GM19468 (cell line): ENCODE data around the gene DMXL2.
"Not testable (repeated sequence)": the region's sequence is repeated elsewhere in the genome, so short reads cannot be mapped to it uniquely, and the experiment has no call there.

Source experiments
- ATAC-seq: cut with Tn5 transposase; IDR thresholded peaks from one replicate; pipeline ENCODE4 v1.9.1; 2021; ENCODE audit warnings: mild to moderate bottlenecking, moderate library complexity, moderate number of reproducible peaks; ENCODE audit not compliant: unreplicated experiment; ENCODE audit errors: extremely low read depth

The DMXL2 gene

GRCh38 chr15:51577636-51578304 lies 44.8 kb downstream of the DMXL2 start:
- ATAC-seq, result no peak

- no peak for ATAC-seq
These were observed 45.6 kb downstream of the DMXL2 start for GRCh38 chr15:51576911-51577500.

- no peak for ATAC-seq
These were observed 46.2 kb downstream of the DMXL2 start for GRCh38 chr15:51576286-51576850.

- ATAC-seq, result no peak
These were observed 46.8 kb downstream of the DMXL2 start for GRCh38 chr15:51575775-51576174.

- not testable (repeated sequence) for ATAC-seq
These were observed 49.2 kb downstream of the DMXL2 start for GRCh38 chr15:51573352-51573751.

GRCh38 chr15:51568939-51569784 lies 53.4 kb downstream of the DMXL2 start:
- ATAC-seq, result not testable (repeated sequence)

- ATAC-seq, result no peak
These were observed 61.3 kb downstream of the DMXL2 start for GRCh38 chr15:51561271-51561670.

- no peak for ATAC-seq
These were observed 63.7 kb downstream of the DMXL2 start for GRCh38 chr15:51558876-51559275.

GRCh38 chr15:51558411-51558810 lies 64.2 kb downstream of the DMXL2 start:
- no peak for ATAC-seq

- no peak for ATAC-seq
These were observed 71.7 kb downstream of the DMXL2 start for GRCh38 chr15:51550841-51551240.

- ATAC-seq, result no peak
These were observed 74.9 kb downstream of the DMXL2 start for GRCh38 chr15:51547656-51548055.

GRCh38 chr15:51536965-51537574 lies 85.5 kb downstream of the DMXL2 start:
- ATAC-seq, result no peak

- no peak for ATAC-seq
These were observed 88.7 kb downstream of the DMXL2 start for GRCh38 chr15:51533672-51534398.

- no peak for ATAC-seq
These were observed 95.6 kb downstream of the DMXL2 start for GRCh38 chr15:51526955-51527354.

- ATAC-seq, result no peak
These were observed 98.2 kb downstream of the DMXL2 start for GRCh38 chr15:51524376-51524775.

GRCh38 chr15:51516291-51516690 lies 106.3 kb downstream of the DMXL2 start:
- ATAC-seq, result no peak

GRCh38 chr15:51505251-51505650 lies 117.3 kb downstream of the DMXL2 start:
- ATAC-seq, result no peak

- ATAC-seq, result no peak
These were observed 119.6 kb downstream of the DMXL2 start for GRCh38 chr15:51503003-51503402.

- ATAC-seq, result no peak
These were observed 123.1 kb downstream of the DMXL2 start for GRCh38 chr15:51499379-51499976.
